HG02642 (cell line): ENCODE results near the gene RXRB.

Experiments used
- ATAC-seq: cut with Tn5 transposase; IDR thresholded peaks from one replicate; pipeline ENCODE4 v1.9.1; 2021; ENCODE audit warnings: mild to moderate bottlenecking; ENCODE audit not compliant: unreplicated experiment, poor library complexity

The RXRB gene

DNA sequence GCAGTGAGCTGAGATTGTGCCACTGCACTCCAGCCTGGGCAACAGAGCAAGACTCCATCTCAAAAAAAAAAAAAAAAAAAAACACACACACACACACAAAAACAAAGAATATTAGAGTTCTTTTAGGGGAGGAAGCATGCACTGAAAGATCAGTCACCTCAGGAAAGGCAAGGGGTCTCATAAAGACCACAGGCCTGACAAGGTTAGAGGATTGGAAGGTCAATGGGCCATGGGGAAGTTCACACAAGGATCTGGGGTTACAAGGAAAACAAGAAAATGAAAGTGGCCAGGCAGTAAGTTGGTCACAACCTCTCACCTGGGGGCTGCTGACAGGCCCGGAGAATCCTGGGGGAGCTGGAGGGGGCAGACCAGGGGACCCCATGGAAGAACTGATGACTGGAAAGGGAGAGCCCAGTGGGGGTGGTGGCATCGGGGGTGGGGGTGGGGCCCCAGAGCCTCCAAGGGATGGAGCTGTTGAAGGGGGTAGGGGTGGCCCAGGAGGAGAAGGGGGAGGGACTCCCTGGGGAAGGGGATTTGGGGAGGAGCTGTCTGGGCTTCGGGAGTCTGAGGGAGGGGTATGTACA is 1.5 kb downstream of the RXRB start:
- no peak for ATAC-seq

DNA sequence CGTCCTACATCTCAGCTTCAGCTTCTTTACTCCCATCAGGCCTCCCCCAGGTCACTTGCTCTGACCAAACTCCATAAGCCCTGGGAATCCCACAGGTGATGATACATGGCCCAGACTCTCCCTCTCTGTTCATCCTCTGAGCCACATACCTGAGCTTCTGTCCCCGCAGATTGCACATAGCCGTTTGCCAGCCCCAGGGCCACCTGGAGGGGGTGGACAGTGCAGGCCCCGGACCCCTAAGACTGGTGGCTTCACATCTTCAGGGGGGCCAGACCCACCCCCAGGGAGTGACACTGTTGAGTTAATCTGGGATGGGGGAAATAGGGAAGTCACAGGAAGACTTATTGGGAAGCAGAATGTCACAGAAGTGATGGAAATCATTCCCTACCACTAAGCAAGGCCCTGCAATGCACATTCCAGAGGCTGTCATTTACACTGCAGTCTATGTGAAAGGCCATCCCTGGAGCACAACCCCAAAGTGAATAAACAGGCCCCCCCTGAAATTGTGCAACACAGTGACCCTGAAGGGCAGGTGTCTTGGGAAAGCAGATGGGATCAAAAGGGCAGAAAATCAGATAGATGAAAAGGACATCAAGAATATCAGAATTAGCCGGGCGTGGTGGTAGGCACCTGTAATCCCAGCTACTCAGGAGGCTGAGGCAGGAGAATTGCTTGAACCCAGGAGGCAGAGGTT is 2.2 kb downstream of the RXRB start:
- ATAC-seq, result no peak

DNA sequence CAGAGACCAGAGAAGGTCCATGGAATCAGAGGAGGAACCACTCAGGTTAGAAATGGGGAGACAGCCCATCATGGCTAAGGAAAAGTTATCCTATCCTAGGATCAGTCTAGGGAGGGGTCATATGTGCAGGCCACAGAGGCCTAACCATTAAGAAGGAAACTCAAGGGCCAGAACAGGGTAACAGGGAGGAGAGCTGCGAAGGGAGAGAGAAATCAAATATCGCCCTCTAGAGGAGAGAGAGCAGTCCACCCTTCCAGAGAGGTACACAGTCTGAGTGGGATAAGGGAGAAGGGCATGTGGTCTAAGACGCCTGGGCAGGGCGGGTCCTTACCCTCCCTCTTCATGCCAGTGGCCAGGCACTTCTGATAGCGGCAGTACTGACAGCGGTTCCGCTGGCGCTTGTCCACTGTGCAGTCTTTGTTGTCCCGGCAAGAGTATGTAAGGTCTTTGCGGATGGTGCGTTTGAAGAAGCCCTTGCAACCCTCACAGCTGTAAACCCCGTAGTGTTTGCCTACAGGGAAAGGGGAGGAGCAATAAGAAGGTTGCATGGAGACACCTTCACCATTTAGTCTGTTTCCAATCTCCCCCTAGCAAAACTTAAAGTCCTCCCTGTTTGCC is 2.9 kb downstream of the RXRB start:
- ATAC-seq, result no peak

DNA sequence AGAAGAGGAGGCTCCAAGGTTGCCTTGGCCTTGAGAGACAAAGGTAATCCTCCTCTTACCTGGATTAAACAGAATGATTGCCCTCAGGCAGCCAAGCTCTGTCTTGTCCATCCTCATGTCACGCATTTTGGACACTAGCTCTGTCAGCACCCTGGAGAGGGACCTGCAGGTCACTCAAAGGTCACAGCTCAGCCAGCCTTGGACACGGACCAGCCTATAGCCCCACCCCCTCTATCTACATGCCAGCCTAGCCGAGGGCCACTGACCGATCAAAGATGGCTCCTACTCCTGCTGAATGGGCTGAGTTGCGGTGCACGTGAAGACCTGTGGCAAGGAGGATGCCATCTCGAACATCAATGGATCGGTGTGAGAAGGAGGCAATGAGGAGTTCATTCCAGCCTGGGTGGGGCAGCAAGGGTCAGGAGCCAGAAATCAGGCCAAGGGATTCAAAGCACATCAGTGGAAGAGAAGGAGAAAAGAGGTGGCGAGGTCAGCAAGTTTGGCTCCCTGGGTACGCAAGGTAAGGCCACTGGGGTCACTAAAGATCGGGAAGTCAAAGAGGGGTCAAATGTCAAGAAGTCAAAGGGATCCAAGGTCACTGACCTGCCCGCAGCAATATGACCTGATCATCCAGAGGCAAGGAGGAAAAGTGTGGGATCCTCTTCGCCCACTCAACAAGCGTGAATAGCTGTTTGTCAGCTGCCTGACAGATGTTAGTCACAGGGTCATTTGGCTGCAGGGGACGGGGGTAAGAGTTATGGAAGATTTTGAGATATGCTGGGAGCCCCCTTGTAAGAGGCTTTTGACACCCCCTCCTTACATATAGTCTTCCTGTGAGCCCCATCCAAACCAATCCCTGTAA is 4.9 kb downstream of the RXRB start:
- ATAC-seq, result no peak

DNA sequence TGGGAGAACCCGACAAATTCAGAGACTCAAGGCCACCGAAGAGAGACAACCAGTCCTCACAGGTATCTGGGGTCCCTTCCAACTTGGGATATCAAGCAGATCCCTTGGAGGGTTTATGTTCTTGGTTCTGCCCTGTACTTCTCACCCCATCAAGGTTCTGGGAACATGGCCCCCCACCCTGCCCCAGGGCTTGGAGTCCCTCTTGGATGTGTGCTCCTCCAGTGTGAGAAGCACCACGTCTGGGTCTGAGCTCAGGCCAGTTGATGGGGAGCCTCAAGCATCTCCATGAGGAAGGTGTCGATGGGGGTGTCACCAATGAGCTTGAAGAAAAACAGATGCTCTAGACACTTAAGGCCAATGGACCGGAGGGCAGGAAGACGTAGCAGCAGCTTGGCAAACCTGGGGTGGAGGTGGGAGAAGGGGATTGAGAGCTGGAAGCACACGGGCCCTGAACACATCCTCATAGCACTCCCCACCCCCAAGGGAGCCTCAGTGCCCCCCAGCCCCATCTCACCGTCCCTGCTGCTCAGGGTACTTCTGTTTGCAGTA is 6.0 kb downstream of the RXRB start:
- no peak for ATAC-seq

GRCh38 chr6:33193619-33194018 is 6.8 kb downstream of the RXRB start:
- ATAC-seq, result no peak

DNA sequence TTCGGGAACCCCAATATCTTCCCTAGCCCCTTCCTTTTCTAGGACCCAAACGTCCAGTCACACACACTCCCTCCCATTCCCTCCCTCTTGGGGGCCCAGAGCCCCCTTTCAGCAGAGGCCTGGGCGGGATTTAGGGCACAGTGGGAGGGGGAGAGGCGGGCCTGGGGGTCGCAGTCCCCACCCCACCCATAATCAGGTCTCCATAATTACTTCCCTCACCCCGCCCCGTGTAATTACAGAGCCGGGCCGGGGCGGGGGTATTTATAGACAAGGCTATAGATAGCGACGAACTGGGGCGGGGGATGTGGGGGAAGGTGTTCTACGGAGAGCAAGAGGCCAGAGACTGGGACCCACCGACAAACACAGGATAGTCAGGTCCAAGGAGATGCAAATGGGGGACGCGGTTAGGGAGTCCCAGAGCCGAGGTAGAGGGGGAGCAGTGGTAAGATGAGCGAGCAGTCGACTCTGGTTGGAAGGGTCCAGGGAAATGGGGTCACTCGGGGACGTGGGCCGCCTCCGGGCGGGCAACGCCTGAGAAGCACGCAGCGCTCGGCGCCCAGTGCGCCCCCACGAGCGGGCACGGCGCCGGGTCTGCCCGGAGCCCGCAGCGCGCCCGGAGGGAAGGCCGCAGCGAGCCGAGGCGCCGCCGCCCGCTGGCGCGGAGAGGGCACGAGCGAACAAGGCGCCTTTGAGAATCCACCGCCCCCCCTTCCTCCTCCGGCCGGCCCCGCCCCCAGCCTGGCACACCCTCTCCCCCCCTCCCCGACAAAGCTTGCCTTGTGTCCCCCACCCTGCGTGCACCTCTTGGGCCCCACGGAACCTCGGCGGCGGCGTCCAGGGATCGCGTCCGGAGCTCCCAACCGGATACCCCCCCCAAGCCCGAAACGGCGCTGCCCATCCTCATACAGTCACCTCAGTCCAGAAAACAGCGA is 7.5 kb downstream of the RXRB start:
- no peak for ATAC-seq

DNA sequence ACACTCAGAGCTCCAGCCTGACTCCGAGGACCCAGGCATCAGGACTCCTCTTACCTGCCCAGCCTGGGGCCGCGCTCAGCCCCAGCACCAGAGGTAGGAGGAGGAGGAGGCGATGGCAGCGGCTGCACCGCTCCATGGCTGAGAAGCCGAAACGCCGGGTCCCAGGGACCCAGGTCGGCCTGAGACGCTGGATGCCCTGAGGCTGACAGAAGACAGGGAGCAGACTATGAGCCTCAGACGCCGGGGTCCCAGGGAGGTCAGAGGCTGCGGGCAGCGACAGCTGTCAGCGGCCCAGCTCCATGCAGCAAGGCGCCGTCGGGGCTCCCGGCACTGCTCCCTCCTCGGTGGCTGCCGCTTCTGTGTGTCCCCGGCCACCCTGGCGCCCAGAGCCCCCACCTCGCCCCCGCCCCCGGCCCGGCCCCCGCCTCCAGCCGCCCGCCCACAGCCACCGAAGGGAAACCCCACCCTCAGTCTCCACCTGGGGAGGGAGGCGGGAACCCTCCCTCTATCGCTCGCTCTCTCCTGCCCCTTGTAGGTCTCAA is 8.3 kb downstream of the RXRB start, which contains the start of gene COL11A2:
COL11A2 (minus strand) TSS at position 363 of the 542 bp plus-strand sequence; CDS start at position 136, 227 bp downstream.
- ATAC-seq, result no peak

GRCh38 chr6:33191383-33192104 is 8.9 kb downstream of the RXRB start:
- no peak for ATAC-seq

- ATAC-seq, result no peak
These were observed 9.9 kb downstream of the RXRB start for GRCh38 chr6:33190504-33191107.

DNA sequence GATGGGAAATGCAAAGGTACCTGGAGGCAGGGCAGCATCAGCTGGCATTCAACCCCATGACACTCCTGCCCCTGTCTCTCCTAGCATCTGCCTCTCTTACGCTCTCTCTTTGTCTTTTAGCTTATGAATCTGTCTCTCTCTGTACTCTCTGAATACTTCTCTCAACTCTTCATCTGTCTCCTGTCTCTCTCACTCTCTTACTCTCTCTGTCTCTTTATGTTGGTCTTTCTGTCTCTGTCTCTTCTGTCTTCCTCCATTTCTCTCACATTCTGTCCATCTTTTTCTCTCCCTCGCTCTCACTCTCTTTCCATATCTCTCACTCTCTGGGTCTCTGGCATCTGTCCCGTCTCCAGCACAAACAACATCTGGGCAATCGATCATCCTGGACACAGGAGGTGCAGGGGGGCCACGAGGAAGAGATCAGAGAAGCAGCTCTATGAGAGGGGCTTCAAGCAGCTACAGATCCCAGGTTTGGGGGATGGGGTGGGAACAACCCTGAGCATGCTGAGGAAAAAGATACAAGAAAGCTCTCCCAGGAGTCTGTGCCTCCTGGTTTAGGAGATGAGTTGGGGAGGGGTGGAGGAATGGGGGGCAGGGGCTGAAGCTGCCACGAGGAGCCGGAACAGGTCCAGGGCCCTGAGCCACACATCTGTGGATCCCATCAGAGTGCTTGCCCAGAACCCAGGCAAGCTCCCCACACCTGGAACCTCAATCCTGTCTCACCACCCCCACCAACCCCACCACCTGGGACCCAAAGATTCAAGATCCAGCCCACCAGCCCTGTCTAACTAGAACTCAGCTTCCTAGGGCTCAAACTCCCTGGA is 10.6 kb downstream of the RXRB start:
- ATAC-seq, result no peak

- no peak for ATAC-seq
These were observed 11.3 kb downstream of the RXRB start for GRCh38 chr6:33189164-33189563.

DNA sequence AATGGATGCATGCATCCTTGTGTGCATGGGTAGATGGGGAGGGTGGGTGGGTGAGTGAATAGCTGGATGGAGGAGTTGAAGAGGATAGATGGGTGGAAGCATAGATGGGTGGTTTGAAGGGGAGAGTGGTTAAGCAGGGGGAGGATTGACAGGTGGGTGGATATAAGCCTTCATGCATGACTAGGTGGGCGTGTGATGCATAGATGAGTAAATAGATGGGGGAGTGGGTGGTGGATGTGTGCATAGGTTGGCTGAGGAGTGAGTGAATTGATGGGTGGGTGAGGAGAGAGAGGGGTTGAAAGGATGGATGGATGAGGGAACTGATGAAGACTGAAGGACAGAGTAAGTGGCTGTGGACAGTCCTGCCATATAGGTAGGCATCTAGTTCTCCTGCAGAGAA is 12.7 kb downstream of the RXRB start:
- no peak for ATAC-seq

DNA sequence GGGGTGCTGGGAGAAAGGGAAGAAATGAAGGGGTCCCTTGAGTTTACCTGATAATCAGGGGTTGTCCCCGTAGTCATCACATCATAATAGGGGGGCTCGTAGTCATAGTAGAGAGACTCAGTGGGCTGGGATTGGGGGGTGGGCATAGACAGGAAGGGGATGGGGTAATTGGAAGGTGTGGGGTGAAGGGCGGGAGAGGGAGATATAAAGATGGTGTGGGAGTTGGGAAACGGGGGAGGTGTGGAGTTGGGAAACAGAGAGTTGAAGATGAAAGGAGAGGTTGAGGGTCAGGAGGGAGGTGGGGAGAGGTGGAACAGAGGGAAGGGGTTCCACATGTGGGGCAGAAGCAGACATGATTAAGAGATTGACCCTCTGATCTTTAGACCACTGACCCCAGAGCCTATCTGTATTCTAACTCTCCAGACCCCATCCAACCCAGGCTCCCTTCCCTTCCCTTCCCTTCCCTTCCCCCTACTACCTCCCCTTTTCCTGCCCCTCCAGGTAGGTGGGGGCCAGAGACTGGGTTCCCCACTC is 14.7 kb downstream of the RXRB start:
- no peak for ATAC-seq

DNA sequence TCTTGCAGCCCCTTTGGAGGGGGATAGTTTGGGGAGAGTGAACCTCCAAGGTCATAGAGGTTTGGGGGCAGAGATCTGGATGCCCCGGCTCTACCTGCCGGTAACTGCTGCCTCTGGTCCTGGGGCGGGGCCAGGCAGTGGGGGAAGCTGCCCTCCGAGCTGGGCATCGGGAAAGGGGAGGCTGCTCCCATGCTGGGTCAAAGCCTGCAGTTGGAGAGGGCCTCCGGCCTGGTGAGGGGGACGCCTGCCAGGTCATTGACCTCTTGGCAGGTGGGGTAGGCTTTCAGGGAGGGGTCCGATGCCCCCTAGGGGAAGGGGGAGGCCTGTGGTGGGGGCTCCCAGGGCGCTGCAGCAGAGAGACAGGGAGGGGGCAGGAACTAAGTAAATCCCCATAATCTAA is 15.3 kb downstream of the RXRB start:
- no peak for ATAC-seq

GRCh38 chr6:33183071-33183683 is 17.3 kb downstream of the RXRB start:
- ATAC-seq, result no peak

DNA sequence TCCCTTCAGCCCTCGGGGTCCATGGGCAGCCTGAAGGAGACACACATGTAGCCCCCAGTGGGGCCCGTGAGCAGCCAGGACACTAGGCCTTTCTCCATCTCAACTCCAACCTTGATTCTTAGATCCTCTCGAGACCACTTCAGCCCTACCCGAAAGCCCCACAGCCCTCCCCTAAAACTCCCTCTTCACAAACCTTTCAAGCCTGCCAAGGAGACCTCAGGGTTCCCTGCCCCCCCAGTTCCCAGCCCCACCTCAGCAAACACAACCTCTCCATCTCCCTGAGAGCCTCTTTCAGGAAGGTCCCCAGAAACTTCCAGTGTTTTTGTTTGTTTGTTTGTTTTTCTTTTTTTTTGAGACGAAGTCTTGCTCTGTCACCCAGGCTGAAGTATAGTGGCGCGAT is 19.3 kb downstream of the RXRB start:
- ATAC-seq, result no peak
